ENCODE data around the gene TSPAN5. TPM values are rescaled to one million over a fixed set of nuclear protein-coding genes. Genes with fewer than 3 reads are reported as not detected.

Gene TSPAN5
- total and polyA plus RNA-seq, 4 donors, result 60.7 to 93.9 (median 76.3) TPM

GRCh38 chr4:98688411-98689290, 30.2 kb upstream of the TSPAN5 start:
- Histone ChIP-seq H3K4me3 (ENCODE audit: low read depth, low read length) (no peak overlapping the region), H3K27me3 (ENCODE audit: control insufficient read depth, insufficient read depth, low read length) (no peaks in the 10 kb centered on the region), H3K4me1 (ENCODE audit: control insufficient read depth, insufficient read depth, low read length) (no peaks in the 10 kb centered on the region), H3K27ac (ENCODE audit: low read depth, low read length) (no peak overlapping the region), H3K36me3 (ENCODE audit: control insufficient read depth, insufficient read depth, low read length) (no peaks in the 10 kb centered on the region), H3K9me3 (ENCODE audit: control insufficient read depth, insufficient read depth, low read length) (no peaks in the 10 kb centered on the region)
- no peak for DNase-seq (ENCODE audit: low read depth in 4 of 6, low spot score in 6 of 6)
- WGBS (ENCODE audit: insufficient coverage), result no CpG with 5 or more reads among the region's 5 CpGs

DNA sequence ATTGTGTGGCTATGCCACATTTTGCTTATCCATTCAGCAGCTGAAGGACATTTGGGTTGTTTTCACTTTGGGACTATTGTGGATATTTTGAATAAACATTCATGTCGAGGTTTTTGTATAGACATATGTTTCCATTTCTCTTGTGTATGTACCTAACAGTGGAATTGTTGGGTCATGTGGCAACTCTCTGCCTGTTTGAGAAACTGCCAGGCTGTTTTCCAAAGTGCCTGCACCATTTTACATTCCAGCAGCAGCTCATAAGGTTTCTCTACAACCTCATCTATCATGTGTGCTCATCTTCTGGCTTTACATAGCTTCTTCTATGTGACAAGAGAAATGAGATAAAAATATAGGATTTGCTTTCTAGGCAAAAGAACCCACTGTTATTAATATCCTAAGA, 29.5 kb upstream of the TSPAN5 start:
- Histone ChIP-seq H3K4me3 (ENCODE audit: low read depth, low read length) (no peak overlapping the region), H3K27ac (ENCODE audit: low read depth, low read length) (no peak overlapping the region), H3K4me1 (ENCODE audit: control insufficient read depth, insufficient read depth, low read length) (no peaks in the 10 kb centered on the region), H3K36me3 (ENCODE audit: control insufficient read depth, insufficient read depth, low read length) (no peaks in the 10 kb centered on the region), H3K27me3 (ENCODE audit: control insufficient read depth, insufficient read depth, low read length) (no peaks in the 10 kb centered on the region), H3K9me3 (ENCODE audit: control insufficient read depth, insufficient read depth, low read length) (no peaks in the 10 kb centered on the region)
- peak in 1 of 6 donors; percentile 39 for DNase-seq (ENCODE audit: low read depth in 4 of 6, low spot score in 6 of 6)
- no CpG with 5 or more reads among the region's 1 CpG for WGBS (ENCODE audit: insufficient coverage)

DNA sequence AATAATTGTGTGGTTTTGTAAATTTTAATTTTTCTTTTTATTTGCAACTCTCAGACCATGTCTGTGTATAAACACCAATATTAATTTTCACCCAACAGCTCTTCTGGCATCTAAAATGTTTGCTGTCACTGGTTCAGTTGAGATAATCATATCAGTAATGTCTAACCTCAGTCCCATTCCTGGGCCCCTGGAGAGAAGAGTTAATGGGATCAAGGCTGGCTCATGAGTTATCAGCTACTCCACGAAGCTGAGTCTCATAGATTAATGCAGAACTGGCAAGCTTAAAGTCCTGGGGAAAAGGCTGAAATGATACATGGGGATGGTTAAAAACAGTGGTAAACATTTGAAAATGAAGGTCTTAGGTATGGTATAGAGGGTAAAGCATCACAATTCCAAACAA, 28.4 kb upstream of the TSPAN5 start:
- Histone ChIP-seq H3K36me3 (ENCODE audit: control insufficient read depth, insufficient read depth, low read length) (no peaks in the 10 kb centered on the region), H3K27ac (ENCODE audit: low read depth, low read length) (no peak overlapping the region), H3K4me1 (ENCODE audit: control insufficient read depth, insufficient read depth, low read length) (no peaks in the 10 kb centered on the region), H3K4me3 (ENCODE audit: low read depth, low read length) (no peak overlapping the region), H3K9me3 (ENCODE audit: control insufficient read depth, insufficient read depth, low read length) (no peaks in the 10 kb centered on the region), H3K27me3 (ENCODE audit: control insufficient read depth, insufficient read depth, low read length) (no peaks in the 10 kb centered on the region)
- WGBS (ENCODE audit: insufficient coverage), result 50% methylated on average over 1 of the region's 1 CpG
- no peak for DNase-seq (ENCODE audit: low read depth in 4 of 6, low spot score in 6 of 6)

GRCh38 chr4:98686043-98686707, 27.8 kb upstream of the TSPAN5 start:
- H3K27me3 ChIP-seq (ENCODE audit: control insufficient read depth, insufficient read depth, low read length), result no peaks in the 10 kb centered on the region
- no peak overlapping the region for H3K4me3 ChIP-seq (ENCODE audit: low read depth, low read length)
- no peaks in the 10 kb centered on the region for H3K36me3 ChIP-seq (ENCODE audit: control insufficient read depth, insufficient read depth, low read length)
- no peak overlapping the region for H3K27ac ChIP-seq (ENCODE audit: low read depth, low read length)
- no peak for DNase-seq (ENCODE audit: low read depth in 4 of 6, low spot score in 6 of 6)
- H3K4me1 ChIP-seq (ENCODE audit: control insufficient read depth, insufficient read depth, low read length), result no peaks in the 10 kb centered on the region
- H3K9me3 ChIP-seq (ENCODE audit: control insufficient read depth, insufficient read depth, low read length), result no peaks in the 10 kb centered on the region
- no CpG with 5 or more reads among the region's 3 CpGs for WGBS (ENCODE audit: insufficient coverage)

- H3K27ac ChIP-seq (ENCODE audit: low read depth, low read length), result no peak overlapping the region
- no peaks in the 10 kb centered on the region for H3K9me3 ChIP-seq (ENCODE audit: control insufficient read depth, insufficient read depth, low read length)
- no peaks in the 10 kb centered on the region for H3K4me1 ChIP-seq (ENCODE audit: control insufficient read depth, insufficient read depth, low read length)
- no CpG with 5 or more reads among the region's 8 CpGs for WGBS (ENCODE audit: insufficient coverage)
- no peaks in the 10 kb centered on the region for H3K27me3 ChIP-seq (ENCODE audit: control insufficient read depth, insufficient read depth, low read length)
- H3K36me3 ChIP-seq (ENCODE audit: control insufficient read depth, insufficient read depth, low read length), result no peaks in the 10 kb centered on the region
- H3K4me3 ChIP-seq (ENCODE audit: low read depth, low read length), result no peak overlapping the region
- DNase-seq (ENCODE audit: low read depth in 4 of 6, low spot score in 6 of 6), result no peak
Measured at GRCh38 chr4:98685225-98686042, 27.0 kb upstream of the TSPAN5 start.

DNA sequence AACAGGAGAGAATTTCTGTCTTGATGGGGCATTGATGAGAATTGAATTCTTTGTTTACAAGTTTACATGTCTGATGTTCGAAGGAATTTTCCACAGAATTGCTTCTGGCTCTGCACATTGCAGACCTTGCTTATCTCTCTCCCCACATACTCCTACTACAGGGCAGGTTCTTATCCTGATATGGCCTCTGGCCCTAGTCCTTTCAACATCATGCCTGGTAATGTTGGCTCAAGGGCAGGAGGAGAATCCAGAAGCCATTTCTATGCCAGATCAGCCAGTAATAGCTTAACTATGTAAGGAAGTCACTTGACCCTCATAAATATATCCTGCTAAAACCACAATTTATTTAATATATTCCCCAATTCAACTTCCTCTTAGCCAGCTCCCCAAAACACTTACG, 24.3 kb upstream of the TSPAN5 start:
- Histone ChIP-seq H3K4me3 (ENCODE audit: low read depth, low read length) (no peak overlapping the region), H3K27ac (ENCODE audit: low read depth, low read length) (no peak overlapping the region), H3K36me3 (ENCODE audit: control insufficient read depth, insufficient read depth, low read length) (no peaks in the 10 kb centered on the region), H3K9me3 (ENCODE audit: control insufficient read depth, insufficient read depth, low read length) (no peaks in the 10 kb centered on the region), H3K4me1 (ENCODE audit: control insufficient read depth, insufficient read depth, low read length) (no peaks in the 10 kb centered on the region), H3K27me3 (ENCODE audit: control insufficient read depth, insufficient read depth, low read length) (no peaks in the 10 kb centered on the region)
- no peak for DNase-seq (ENCODE audit: low read depth in 4 of 6, low spot score in 6 of 6)
- WGBS (ENCODE audit: insufficient coverage), result no CpG with 5 or more reads among the region's 2 CpGs

- H3K4me1 ChIP-seq (ENCODE audit: control insufficient read depth, insufficient read depth, low read length), result no peaks in the 10 kb centered on the region
- no peak overlapping the region for H3K4me3 ChIP-seq (ENCODE audit: low read depth, low read length)
- DNase-seq (ENCODE audit: low read depth in 4 of 6, low spot score in 6 of 6), result no peak
- H3K27me3 ChIP-seq (ENCODE audit: control insufficient read depth, insufficient read depth, low read length), result no peaks in the 10 kb centered on the region
- no peak overlapping the region for H3K27ac ChIP-seq (ENCODE audit: low read depth, low read length)
- H3K9me3 ChIP-seq (ENCODE audit: control insufficient read depth, insufficient read depth, low read length), result no peaks in the 10 kb centered on the region
- H3K36me3 ChIP-seq (ENCODE audit: control insufficient read depth, insufficient read depth, low read length), result no peaks in the 10 kb centered on the region
Measured at GRCh38 chr4:98680806-98681205, 22.4 kb upstream of the TSPAN5 start.

- H3K27me3 ChIP-seq (ENCODE audit: control insufficient read depth, insufficient read depth, low read length), result no peaks in the 10 kb centered on the region
- H3K27ac ChIP-seq (ENCODE audit: low read depth, low read length), result no peak overlapping the region
- H3K4me3 ChIP-seq (ENCODE audit: low read depth, low read length), result no peak overlapping the region
- no peaks in the 10 kb centered on the region for H3K4me1 ChIP-seq (ENCODE audit: control insufficient read depth, insufficient read depth, low read length)
- H3K9me3 ChIP-seq (ENCODE audit: control insufficient read depth, insufficient read depth, low read length), result no peaks in the 10 kb centered on the region
- no peaks in the 10 kb centered on the region for H3K36me3 ChIP-seq (ENCODE audit: control insufficient read depth, insufficient read depth, low read length)
- 20% methylated on average over 1 of the region's 4 CpGs for WGBS (ENCODE audit: insufficient coverage)
- DNase-seq (ENCODE audit: low read depth in 4 of 6, low spot score in 6 of 6), result no peak
Measured at GRCh38 chr4:98679738-98680137, 21.3 kb upstream of the TSPAN5 start.

GRCh38 chr4:98677799-98678198, 19.4 kb upstream of the TSPAN5 start:
- no peak for DNase-seq (ENCODE audit: low read depth in 4 of 6, low spot score in 6 of 6)
- 100% methylated on average over 2 of the region's 3 CpGs for WGBS (ENCODE audit: insufficient coverage)
- Histone ChIP-seq H3K4me3 (ENCODE audit: low read depth, low read length) (no peak overlapping the region), H3K27ac (ENCODE audit: low read depth, low read length) (no peak overlapping the region), H3K9me3 (ENCODE audit: control insufficient read depth, insufficient read depth, low read length) (no peaks in the 10 kb centered on the region), H3K36me3 (ENCODE audit: control insufficient read depth, insufficient read depth, low read length) (no peaks in the 10 kb centered on the region), H3K27me3 (ENCODE audit: control insufficient read depth, insufficient read depth, low read length) (no peaks in the 10 kb centered on the region), H3K4me1 (ENCODE audit: control insufficient read depth, insufficient read depth, low read length) (no peaks in the 10 kb centered on the region)

Measured in spinal cord (tissue), 10 donors.